IPS-NIHi7 (cell line): ENCODE results near the gene CLOCK.
A peak's percentile ranks its signal among the peaks of the same experiment; 100 is the strongest.

Experiments
- DNase-seq: peaks from one replicate; pipeline ENCODE4 v3.0.0; 2012; ENCODE audit warnings: mixed read lengths; ENCODE audit errors: extremely low spot score

CLOCK gene

DNA sequence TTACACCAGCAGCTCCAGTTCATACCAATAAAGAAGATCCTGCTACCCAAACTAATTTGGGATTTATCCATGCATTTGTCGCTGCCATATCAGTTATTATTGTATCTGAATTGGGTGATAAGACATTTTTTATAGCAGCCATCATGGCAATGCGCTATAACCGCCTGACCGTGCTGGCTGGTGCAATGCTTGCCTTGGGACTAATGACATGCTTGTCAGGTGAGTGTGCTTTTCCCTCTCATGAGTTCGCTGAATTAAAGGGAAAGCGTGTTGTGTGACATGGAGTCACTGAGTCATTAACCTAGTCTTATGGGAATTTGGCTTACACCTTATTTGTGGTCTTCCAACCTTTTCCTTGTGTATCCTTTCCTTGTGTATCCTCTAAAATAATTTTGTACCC, 135.1 kb downstream of the CLOCK start:
- no peak for DNase-seq

DNA sequence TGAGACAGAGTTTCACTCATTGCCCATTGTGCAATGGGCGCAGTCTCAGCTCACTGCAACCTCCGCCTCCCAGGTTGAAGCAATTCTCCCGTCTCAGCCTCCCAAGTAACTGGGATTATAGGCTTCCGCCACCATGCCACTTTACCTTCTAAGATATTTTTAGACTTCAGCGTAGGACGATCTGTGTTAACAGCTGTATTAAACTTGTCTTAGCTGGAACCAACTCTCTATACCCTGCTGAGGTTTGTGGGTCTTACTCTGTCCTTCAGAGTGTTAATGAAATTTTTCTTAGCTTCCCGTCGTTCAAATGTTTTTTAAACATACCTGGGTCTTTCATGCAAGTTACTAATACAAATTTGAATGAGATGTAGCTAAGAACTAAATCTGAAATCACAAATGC, 136.3 kb downstream of the CLOCK start:
- no peak for DNase-seq

DNA sequence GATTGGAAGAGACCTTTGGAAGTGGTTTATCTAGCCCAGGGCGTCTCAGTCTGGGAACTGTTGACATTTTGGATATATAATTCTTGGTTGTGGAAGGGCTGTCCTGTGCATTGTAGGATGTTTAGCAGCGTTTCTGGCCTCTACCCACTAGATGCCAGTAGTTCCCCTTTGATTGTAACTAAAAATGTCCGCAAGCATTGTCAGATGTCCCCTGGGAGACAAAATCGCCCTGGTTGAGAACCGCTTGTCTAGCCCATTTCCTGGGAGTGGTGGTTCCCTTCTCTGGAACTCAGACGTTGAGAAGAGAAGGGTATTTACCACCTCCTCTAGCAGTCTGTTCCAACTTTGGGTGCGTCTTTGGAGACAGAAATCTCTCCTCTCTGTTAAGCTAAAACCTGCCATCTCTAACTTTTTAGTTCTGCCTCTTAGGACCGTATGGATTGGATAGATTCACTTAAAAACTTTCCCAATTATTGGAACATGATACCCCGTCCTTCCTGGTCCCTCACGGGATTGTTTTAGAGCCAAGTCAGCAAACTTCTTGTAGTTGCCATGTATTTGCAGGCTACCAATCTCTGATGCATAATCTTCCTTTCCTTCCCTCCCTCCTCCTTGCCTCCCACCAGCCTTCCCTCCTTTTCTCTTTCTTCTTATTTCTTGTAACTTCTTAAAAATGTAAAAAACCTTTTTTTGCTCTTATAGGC, 137.1 kb downstream of the CLOCK start:
- DNase-seq, result peak; percentile 26

DNA sequence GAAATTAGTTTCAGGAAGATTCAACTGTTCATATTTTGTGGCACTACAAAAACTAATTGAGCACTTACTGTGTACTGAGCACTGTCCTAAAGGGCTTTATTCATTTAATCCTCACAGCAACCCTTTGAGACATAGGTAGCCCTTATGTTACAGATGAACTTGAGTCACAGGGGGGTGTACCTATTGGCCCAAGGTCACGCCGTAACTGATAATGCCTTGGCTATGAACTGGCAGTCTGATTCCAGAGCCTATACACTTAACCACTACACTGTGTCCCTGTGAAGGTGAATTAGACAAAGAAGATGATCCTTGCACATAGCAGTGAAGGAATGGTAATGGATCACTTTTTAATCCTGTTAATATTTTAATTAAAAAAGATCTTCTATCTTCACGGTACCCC, 138.9 kb downstream of the CLOCK start:
- no peak for DNase-seq

GRCh38 chr4:55407119-55407518, 139.6 kb downstream of the CLOCK start:
- no peak for DNase-seq

DNA sequence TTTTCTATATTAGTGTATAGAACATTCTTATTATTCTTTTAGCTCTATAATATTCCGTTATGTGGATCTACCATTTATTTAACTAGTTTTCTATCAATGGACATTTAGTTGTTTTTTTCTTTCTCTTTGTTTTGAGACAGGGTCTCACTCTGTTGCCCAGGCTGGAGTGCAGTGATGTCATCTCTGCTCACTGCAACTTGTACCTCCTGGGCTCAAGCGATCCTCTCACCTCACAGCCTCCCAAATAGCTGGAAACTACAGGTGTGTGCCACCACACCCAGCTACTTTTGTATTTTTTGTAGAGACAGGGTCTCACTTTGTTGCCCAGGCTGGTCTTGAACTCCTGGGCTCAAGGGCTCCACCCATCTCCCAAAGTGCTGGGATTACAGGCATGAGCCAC, 140.2 kb downstream of the CLOCK start:
- no peak for DNase-seq

- no peak for DNase-seq
Measured at GRCh38 chr4:55405073-55405472, 141.6 kb downstream of the CLOCK start.

- no peak for DNase-seq
Measured at GRCh38 chr4:55399581-55399980, 147.1 kb downstream of the CLOCK start.

DNA sequence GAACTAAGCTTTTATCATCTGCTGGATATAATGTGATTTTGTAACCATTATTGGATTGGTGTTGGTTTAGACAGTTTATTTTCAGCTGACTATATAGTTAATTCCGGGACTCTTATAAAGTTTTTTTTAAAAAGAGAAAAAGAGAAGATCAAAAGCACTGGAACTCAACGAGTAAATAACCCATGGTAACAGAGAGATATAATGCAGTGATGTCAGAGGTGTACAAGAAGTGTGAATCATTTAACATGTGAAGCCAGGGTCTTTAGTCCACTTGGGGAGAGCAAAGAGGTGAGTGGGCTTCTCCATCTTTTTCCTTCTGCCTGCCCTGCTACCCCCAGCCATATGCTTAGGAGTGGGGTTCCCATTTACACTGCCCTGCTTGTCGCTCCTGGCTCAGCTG, 147.7 kb downstream of the CLOCK start:
- DNase-seq, result no peak

- DNase-seq, result no peak
Measured at GRCh38 chr4:55398461-55398860, 148.2 kb downstream of the CLOCK start.

DNA sequence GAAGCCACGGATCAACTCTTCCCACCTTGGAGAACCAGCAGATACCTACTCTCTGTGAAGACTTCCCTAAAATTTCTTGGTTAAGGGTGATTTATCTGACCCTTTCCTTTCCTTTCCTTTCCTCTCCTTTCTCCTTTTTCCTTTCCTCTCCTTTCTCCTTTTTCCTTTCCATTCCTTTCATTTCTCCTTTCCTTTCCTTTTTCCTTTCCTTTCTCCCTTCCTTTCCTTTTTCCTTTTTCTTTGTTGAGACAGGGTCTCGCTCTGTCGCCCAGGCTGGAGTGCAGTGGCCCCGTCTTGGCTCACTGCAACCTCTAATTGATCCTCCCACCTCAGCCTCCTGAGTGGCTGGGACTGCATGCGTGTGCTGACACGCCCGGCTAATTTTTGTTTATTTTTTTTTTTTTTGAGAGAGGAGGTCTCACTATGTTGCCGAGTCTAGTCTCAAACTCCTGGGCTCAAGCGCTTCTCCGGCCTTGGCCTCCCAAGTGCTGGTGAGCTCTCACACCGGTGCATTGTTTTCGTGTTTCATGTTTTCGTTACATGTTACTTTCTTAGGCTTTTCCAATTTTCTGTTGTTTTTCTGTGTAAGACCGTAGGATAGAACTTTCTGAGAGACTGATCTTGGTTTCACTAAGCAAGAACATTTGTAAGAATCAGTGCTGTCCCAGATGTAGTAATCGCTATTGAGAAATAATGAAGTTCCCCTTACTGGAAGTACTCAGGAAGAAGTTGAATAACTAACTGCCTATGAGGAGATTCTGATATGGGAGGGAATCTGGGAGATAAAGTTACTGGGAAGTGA, 149.0 kb downstream of the CLOCK start:
- no peak for DNase-seq

DNA sequence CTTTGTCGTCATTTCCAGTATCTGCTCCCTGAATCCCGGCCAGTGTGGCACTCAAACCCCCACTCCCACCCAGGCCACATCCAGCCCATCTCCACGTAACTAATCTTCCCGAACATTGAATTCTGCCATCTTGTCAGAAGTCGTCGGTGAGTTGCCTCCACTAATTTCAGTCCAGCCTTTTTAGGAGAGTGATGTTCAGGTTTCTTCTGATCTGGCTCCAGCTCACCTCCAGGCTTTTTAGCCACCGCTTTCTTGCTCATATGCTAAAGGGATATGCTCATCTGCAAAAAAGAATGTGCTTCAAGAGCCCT, 149.6 kb downstream of the CLOCK start:
- DNase-seq, result no peak

DNA sequence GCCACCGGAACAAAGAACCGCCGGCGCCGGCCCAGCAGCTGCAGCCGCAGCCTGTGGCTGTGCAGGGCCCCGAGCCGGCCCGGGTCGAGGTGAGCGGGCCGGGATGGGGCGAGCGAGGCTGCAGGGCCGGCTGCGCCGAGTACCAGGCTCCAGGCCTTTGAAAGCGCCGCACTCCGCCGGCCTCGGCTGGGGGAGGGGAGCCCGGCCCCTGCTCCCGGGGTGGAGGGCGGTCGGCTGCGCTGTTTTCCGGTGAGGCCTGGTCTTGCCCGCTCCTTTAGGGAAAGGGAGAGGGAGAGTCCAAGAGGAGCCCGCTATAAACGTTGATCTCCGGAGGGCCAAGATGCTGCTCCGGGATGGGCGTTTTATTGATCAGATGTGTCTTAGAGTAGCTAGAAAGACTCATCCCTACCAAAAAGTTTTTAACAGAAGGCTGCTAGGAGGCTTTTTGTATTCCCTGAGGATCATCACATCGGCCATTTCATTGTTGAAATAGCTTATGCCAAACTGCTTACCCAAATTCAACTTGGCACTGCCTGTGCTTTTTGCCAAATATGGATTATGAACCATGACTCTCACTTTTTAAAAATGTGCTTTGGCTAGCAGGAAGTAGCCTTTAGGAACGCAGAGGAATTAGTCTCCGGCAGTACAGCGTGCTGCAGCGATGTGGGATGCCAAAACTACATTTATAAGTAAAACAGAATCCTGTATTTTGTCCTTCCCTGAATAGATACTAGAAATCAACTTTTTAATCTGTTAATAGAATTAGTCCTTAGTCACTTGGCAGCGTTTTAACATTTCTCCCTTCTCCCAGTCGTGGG, 150.2 kb downstream of the CLOCK start:
- DNase-seq, result peak; percentile 61

DNA sequence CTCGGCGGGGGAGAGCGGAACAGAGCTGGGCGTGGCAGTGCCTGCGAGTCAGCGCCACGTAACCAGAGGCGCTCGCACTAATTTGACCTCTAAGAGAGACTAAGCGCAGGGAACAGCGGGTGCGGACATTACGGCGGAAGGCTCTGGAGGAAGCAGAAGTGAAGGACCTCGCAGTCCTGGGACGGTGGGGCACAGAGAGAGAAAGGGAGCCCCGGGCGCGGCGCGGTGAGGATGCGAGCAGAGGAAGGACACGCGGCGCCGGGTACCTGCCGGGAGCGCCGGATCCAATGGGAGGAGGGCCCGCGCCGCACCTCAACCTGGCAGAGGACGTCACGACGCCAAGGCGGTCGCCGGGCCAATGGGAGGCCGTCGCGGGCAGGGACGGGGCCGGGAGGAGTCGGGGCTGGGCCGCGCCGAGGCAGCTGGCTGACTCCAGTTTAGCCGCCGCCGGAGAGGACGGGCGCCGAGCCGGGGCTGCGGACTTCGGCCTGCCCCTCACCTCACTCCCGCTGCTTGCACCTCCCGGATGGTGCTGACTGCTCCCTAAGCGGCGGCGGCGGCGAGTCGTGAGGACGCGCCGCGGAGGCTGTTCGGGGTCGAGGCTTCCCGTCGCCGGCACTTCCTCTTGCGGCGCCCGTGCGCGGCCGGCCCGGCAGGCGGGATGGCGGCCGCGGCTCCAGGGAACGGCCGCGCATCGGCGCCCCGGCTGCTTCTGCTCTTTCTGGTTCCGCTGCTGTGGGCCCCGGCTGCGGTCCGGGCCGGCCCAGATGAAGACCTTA, 151.0 kb downstream of the CLOCK start, which contains the start of gene TMEM165:
Gene TMEM165, plus strand, starts transcription at position 429 of the 779 bp plus-strand sequence. Its CDS starts 233 bp downstream, at position 662.
- DNase-seq, result peak; percentile 98

DNA sequence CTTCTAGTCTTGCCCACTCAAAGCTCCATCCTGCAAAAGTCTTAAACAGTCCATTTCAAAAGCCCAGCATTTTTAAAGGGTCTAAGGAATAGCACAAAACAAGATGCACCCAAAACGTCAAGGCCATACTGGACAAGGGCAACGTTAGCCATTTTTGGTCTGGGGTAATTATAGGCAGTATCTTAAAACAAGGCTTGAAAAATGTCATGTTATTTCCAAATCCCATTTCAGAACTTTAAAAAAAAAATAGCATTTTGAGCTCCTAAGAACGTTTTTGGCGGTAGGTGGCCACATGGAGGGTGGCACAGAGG, 151.5 kb downstream of the CLOCK start:
- DNase-seq, result no peak

GRCh38 chr4:55393461-55394320, 153.0 kb downstream of the CLOCK start:
- no peak for DNase-seq

GRCh38 chr4:55386840-55387239, 159.9 kb downstream of the CLOCK start:
- no peak for DNase-seq

GRCh38 chr4:55386073-55386472, 160.6 kb downstream of the CLOCK start:
- peak; percentile 70 for DNase-seq

DNA sequence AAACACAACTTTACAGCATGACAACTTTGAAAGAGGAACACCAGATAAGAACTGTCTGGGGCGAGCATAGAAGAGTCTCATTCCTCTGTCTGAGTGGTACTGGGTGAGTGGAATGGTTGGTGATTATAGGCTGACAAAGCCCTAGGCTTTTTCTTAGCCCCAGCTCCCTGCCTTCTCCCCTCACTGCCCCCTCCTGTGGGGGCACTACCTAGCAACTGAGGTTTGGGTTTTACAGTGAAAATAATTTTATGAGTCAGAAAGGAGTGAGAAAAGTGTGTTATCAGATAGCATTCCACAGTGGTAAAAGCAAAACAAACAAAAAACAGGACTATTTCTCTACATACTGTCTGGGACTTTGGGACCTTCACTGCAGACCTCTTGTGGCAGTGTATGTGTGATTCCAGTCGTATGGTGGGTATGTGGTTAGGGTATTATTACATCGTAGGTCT, 161.5 kb downstream of the CLOCK start:
- no peak for DNase-seq

GRCh38 chr4:55382488-55383003, 164.2 kb downstream of the CLOCK start:
- DNase-seq, result no peak

GRCh38 chr4:55381502-55381901, 165.2 kb downstream of the CLOCK start:
- no peak for DNase-seq
